Muscle of leg (tissue), 11 donors: ENCODE data around the gene EYS. TPM values are rescaled to one million over a fixed set of nuclear protein-coding genes. Genes with fewer than 3 reads are reported as not detected.

Experiments
- DNase-seq: peaks from one replicate; pipeline ENCODE4 v3.0.0; 2013
- H3K27ac ChIP-seq: one replicate; pipeline ENCODE4 v1.5.1; 2013; ENCODE audit warnings: mild to moderate bottlenecking, low read length, control low read depth
- H3K27me3 ChIP-seq: one replicate; pipeline ENCODE4 v1.6.1; 2013; ENCODE audit warnings: low read length; ENCODE audit not compliant: control insufficient read depth, insufficient read depth
- H3K36me3 ChIP-seq: one replicate; pipeline ENCODE4 v1.6.1; 2013; ENCODE audit warnings: low read length; ENCODE audit not compliant: control insufficient read depth, insufficient read depth
- H3K4me1 ChIP-seq: one replicate; pipeline ENCODE4 v1.6.1; 2013; ENCODE audit warnings: low read length; ENCODE audit not compliant: control insufficient read depth, insufficient read depth
- H3K4me3 ChIP-seq: one replicate; pipeline ENCODE4 v1.5.1; 2013; ENCODE audit warnings: low read length, control low read depth
- H3K9me3 ChIP-seq: replicated peaks from 2 replicates; pipeline ENCODE4 v1.6.1; 2013; ENCODE audit warnings: low read depth, low read length; ENCODE audit not compliant: control insufficient read depth
- WGBS: methylation state at CpG from one replicate; pipeline ENCODE4 v1.1.5; 2013; ENCODE audit warnings: missing lambda C conversion rate; ENCODE audit not compliant: insufficient coverage; 5-methylcytosine and 5-hydroxymethylcytosine counted together
- polyA plus RNA-seq, 8 donors: library from polyadenylated mRNA; unstranded; fragments of 120-200 nt; gene quantifications; one replicate each; pipeline versions ENCODE4 v1.2.1 to v1.2.3, GENCODE V29; 2013; ENCODE audit warnings: inconsistent platforms in 1 of 8, low replicate concordance in 1 of 8; ENCODE audit not compliant: insufficient read length in 8 of 8, insufficient read depth in 1 of 8
- total RNA-seq: library from RNA; stranded (reverse); fragments of 120-200 nt; gene quantifications from one replicate; pipeline ENCODE4 v1.2.4, GENCODE V29; 2013

Gene EYS
- total and polyA plus RNA-seq, 9 donors, result 0.24 to 1.1 (median 0.66) TPM

GRCh38 chr6:64792534-64792933 lies 914.5 kb downstream of the EYS start:
- no CpG with 5 or more reads among the region's 4 CpGs for WGBS
- H3K9me3 ChIP-seq, result no peaks in the 10 kb centered on the region
- H3K36me3 ChIP-seq, result no peaks in the 10 kb centered on the region
- no peak for DNase-seq
- no peak overlapping the region for H3K27ac ChIP-seq
- no peaks in the 10 kb centered on the region for H3K4me1 ChIP-seq
- H3K27me3 ChIP-seq, result no peaks in the 10 kb centered on the region
- H3K4me3 ChIP-seq, result no peak overlapping the region

- no peaks in the 10 kb centered on the region for H3K27me3 ChIP-seq
- WGBS, result 60% methylated on average over 1 of the region's 3 CpGs
- H3K27ac ChIP-seq, result no peak overlapping the region
- DNase-seq, result no peak
- H3K4me3 ChIP-seq, result no peak overlapping the region
- no peaks in the 10 kb centered on the region for H3K9me3 ChIP-seq
- H3K36me3 ChIP-seq, result no peaks in the 10 kb centered on the region
- no peaks in the 10 kb centered on the region for H3K4me1 ChIP-seq
Measured at GRCh38 chr6:64789476-64789875, 917.5 kb downstream of the EYS start.

GRCh38 chr6:64786736-64787135 lies 920.3 kb downstream of the EYS start:
- Histone ChIP-seq H3K4me1 (no peaks in the 10 kb centered on the region), H3K4me3 (no peak overlapping the region), H3K27ac (no peak overlapping the region), H3K36me3 (no peaks in the 10 kb centered on the region), H3K27me3 (no peaks in the 10 kb centered on the region), H3K9me3 (no peaks in the 10 kb centered on the region)
- no peak for DNase-seq
- 43% methylated on average over 2 of the region's 2 CpGs for WGBS

GRCh38 chr6:64782877-64783276 lies 924.1 kb downstream of the EYS start:
- Histone ChIP-seq H3K4me1 (no peaks in the 10 kb centered on the region), H3K27me3 (no peaks in the 10 kb centered on the region), H3K4me3 (no peak overlapping the region), H3K9me3 (peaks cover 9% of the 10 kb centered on the region), H3K36me3 (no peaks in the 10 kb centered on the region), H3K27ac (no peak overlapping the region)
- 86% methylated on average over 2 of the region's 3 CpGs for WGBS
- DNase-seq, result no peak

GRCh38 chr6:64777941-64778785 lies 928.9 kb downstream of the EYS start:
- Histone ChIP-seq H3K27me3 (no peaks in the 10 kb centered on the region), H3K27ac (no peak overlapping the region), H3K4me3 (no peak overlapping the region), H3K4me1 (no peaks in the 10 kb centered on the region), H3K36me3 (no peaks in the 10 kb centered on the region), H3K9me3 (peaks cover 9% of the 10 kb centered on the region)
- no peak for DNase-seq
- WGBS, result no CpG with 5 or more reads among the region's 3 CpGs

- no peak for DNase-seq
- Histone ChIP-seq H3K4me1 (no peaks in the 10 kb centered on the region), H3K4me3 (no peak overlapping the region), H3K9me3 (peaks cover 9% of the 10 kb centered on the region), H3K36me3 (no peaks in the 10 kb centered on the region), H3K27me3 (no peaks in the 10 kb centered on the region), H3K27ac (no peak overlapping the region)
- no CpG with 5 or more reads among the region's 1 CpG for WGBS
Measured at GRCh38 chr6:64776359-64776758, 930.7 kb downstream of the EYS start.

GRCh38 chr6:64774881-64775280 lies 932.1 kb downstream of the EYS start:
- Histone ChIP-seq H3K9me3 (peaks cover 8% of the 10 kb centered on the region), H3K27me3 (no peaks in the 10 kb centered on the region), H3K36me3 (no peaks in the 10 kb centered on the region), H3K4me3 (no peak overlapping the region), H3K27ac (no peak overlapping the region), H3K4me1 (no peaks in the 10 kb centered on the region)
- 10% methylated on average over 2 of the region's 4 CpGs for WGBS
- no peak for DNase-seq

GRCh38 chr6:64750910-64751309 lies 956.1 kb downstream of the EYS start:
- H3K9me3 ChIP-seq, result peaks cover 2% of the 10 kb centered on the region
- no peak for DNase-seq
- 57% methylated on average over 1 of the region's 2 CpGs for WGBS
- no peak overlapping the region for H3K4me3 ChIP-seq
- H3K36me3 ChIP-seq, result no peaks in the 10 kb centered on the region
- H3K27ac ChIP-seq, result no peak overlapping the region
- no peaks in the 10 kb centered on the region for H3K4me1 ChIP-seq
- H3K27me3 ChIP-seq, result no peaks in the 10 kb centered on the region

GRCh38 chr6:64737418-64737817 lies 969.6 kb downstream of the EYS start:
- Histone ChIP-seq H3K9me3 (peaks cover 2% of the 10 kb centered on the region), H3K4me1 (no peaks in the 10 kb centered on the region), H3K27ac (no peak overlapping the region), H3K36me3 (no peaks in the 10 kb centered on the region), H3K27me3 (no peaks in the 10 kb centered on the region), H3K4me3 (no peak overlapping the region)
- DNase-seq, result no peak
- no CpG with 5 or more reads among the region's 1 CpG for WGBS

GRCh38 chr6:64736421-64736950 lies 970.5 kb downstream of the EYS start:
- WGBS, result no CpG with 5 or more reads among the region's 4 CpGs
- no peaks in the 10 kb centered on the region for H3K4me1 ChIP-seq

More at GRCh38 chr6:64736421-64736950, 970.5 kb downstream of the EYS start:
- Histone ChIP-seq H3K9me3 (peaks cover 2% of the 10 kb centered on the region), H3K36me3 (no peaks in the 10 kb centered on the region), H3K4me3 (no peak overlapping the region), H3K27me3 (no peaks in the 10 kb centered on the region), H3K27ac (no peak overlapping the region)
- DNase-seq, result no peak
